Measurements from ENCODE around the gene ZNF621. TPM values are rescaled to one million over a fixed set of nuclear protein-coding genes. Genes with fewer than 3 reads are reported as not detected.

Gene ZNF621
- total RNA-seq, 1 experiment from 2014 or later = 24.9 TPM

DNA sequence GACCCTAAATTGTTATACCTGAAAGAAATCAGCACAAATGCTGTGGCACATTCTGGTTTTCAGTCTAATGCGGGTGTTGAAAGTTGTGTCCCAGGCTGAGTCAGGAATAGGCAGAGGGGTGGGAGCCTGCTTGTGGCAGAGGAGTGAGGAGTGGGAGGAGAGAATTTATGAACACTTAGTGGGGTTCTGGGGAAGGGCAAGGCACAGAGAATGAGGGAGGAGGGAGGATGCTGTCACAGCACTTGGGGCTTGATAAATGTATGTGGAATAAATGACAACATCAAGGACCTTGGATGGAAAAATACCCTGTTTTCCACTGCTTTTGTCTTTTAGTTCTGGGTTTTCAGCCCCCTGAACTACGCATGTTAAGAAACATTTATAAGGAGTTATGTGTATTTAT, 49.3 kb downstream of the ZNF621 start:
- Histone ChIP-seq H3K9me3 (ENCODE audit: control insufficient read depth, insufficient read depth, low read depth, low read length) (no peaks in the 10 kb centered on the region), H3K4me3 (ENCODE audit: low read depth in 2 of 2, low read length in 2 of 2) (no peak overlapping the region), H3K27ac (ENCODE audit: low read length) (no peak overlapping the region), H3K4me1 (ENCODE audit: control insufficient read depth, insufficient read depth, low read length) (no peaks in the 10 kb centered on the region), H3K36me3 (ENCODE audit: control insufficient read depth, insufficient read depth, low read length) (no peaks in the 10 kb centered on the region), H3K27me3 (ENCODE audit: control insufficient read depth, insufficient read depth, low read length) (peaks cover 7% of the 10 kb centered on the region; the same call in 1 of the 2 replicates)
- intact Hi-C loops (cut with micrococcal nuclease; ENCODE audit: unreplicated experiment) (no loop called here), in situ Hi-C loops (cut with HindIII; ENCODE audit: low pct_unique_long_range_greater_than_20kb, low sequenced_read_pairs) (no loop called here)
- ATAC-seq (no peak), DNase-seq (ENCODE audit: low read depth, low spot score) (no peak)
- ChIA-PET POLR2A (no interaction called here), CTCF (no interaction called here)
- no TSS peak for BruUV-seq (replicated peaks)
- TF ChIP-seq, protein P1, sequence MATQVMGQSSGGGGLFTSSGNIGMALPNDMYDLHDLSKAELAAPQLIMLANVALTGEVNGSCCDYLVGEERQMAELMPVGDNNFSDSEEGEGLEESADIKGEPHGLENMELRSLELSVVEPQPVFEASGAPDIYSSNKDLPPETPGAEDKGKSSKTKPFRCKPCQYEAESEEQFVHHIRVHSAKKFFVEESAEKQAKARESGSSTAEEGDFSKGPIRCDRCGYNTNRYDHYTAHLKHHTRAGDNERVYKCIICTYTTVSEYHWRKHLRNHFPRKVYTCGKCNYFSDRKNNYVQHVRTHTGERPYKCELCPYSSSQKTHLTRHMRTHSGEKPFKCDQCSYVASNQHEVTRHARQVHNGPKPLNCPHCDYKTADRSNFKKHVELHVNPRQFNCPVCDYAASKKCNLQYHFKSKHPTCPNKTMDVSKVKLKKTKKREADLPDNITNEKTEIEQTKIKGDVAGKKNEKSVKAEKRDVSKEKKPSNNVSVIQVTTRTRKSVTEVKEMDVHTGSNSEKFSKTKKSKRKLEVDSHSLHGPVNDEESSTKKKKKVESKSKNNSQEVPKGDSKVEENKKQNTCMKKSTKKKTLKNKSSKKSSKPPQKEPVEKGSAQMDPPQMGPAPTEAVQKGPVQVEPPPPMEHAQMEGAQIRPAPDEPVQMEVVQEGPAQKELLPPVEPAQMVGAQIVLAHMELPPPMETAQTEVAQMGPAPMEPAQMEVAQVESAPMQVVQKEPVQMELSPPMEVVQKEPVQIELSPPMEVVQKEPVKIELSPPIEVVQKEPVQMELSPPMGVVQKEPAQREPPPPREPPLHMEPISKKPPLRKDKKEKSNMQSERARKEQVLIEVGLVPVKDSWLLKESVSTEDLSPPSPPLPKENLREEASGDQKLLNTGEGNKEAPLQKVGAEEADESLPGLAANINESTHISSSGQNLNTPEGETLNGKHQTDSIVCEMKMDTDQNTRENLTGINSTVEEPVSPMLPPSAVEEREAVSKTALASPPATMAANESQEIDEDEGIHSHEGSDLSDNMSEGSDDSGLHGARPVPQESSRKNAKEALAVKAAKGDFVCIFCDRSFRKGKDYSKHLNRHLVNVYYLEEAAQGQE (IDR thresholded peaks at IDR 0.05; ENCODE audit: insufficient read depth in 1 of 2, low read depth in 2 of 2, low read length in 1 of 2) = no peak
- TF ChIP-seq, protein P2, sequence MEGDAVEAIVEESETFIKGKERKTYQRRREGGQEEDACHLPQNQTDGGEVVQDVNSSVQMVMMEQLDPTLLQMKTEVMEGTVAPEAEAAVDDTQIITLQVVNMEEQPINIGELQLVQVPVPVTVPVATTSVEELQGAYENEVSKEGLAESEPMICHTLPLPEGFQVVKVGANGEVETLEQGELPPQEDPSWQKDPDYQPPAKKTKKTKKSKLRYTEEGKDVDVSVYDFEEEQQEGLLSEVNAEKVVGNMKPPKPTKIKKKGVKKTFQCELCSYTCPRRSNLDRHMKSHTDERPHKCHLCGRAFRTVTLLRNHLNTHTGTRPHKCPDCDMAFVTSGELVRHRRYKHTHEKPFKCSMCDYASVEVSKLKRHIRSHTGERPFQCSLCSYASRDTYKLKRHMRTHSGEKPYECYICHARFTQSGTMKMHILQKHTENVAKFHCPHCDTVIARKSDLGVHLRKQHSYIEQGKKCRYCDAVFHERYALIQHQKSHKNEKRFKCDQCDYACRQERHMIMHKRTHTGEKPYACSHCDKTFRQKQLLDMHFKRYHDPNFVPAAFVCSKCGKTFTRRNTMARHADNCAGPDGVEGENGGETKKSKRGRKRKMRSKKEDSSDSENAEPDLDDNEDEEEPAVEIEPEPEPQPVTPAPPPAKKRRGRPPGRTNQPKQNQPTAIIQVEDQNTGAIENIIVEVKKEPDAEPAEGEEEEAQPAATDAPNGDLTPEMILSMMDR (IDR thresholded peaks at IDR 0.05) = no peak

DNA sequence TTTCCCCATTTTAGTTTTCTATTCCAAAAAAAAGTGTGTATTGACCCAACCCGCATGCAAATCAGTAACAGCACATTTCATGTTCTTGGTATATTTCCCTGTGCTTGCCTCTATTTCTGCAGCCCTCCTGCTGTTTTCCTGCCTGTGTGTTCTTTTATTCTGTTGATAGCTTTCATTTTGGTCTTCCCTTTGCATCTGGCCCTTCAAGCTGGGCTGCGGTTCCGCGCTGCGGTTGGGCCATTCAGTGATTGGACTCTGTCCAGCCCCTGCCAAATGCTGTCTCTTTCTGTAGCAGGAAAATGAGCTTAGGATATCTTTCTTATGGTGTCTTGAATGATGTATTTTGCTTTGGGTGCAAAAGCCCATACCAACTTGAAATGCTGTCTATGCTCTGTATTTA, 49.9 kb downstream of the ZNF621 start:
- intact Hi-C loops (cut with micrococcal nuclease; ENCODE audit: unreplicated experiment) = no loop called here
- ChIA-PET POLR2A (no interaction called here), CTCF (no interaction called here)
- Histone ChIP-seq H3K9me3 (ENCODE audit: control insufficient read depth, insufficient read depth, low read depth, low read length) (no peaks in the 10 kb centered on the region), H3K27me3 (ENCODE audit: control insufficient read depth, insufficient read depth, low read length) (peaks cover 7% of the 10 kb centered on the region; the same call in 1 of the 2 replicates), H3K27ac (ENCODE audit: low read length) (no peak overlapping the region), H3K4me1 (ENCODE audit: control insufficient read depth, insufficient read depth, low read length) (no peaks in the 10 kb centered on the region), H3K4me3 (ENCODE audit: low read depth in 2 of 2, low read length in 2 of 2) (no peak overlapping the region), H3K36me3 (ENCODE audit: control insufficient read depth, insufficient read depth, low read length) (no peaks in the 10 kb centered on the region)
- no TSS peak for BruUV-seq (replicated peaks)
- TF ChIP-seq POLR2AphosphoS5 (IDR thresholded peaks at IDR 0.05; ENCODE audit: low read depth, low read length) = no peak
- no peak for TF ChIP-seq TCF7L2 (IDR thresholded peaks at IDR 0.05; ENCODE audit: low read depth, low read length)
- no peak for TF ChIP-seq SIN3A (IDR thresholded peaks at IDR 0.05; ENCODE audit: borderline replicate concordance, insufficient read depth, low read depth, low read length)
- TF ChIP-seq, protein P2 (IDR thresholded peaks at IDR 0.05) = no peak
- TF ChIP-seq, protein P1 (IDR thresholded peaks at IDR 0.05; ENCODE audit: insufficient read depth in 1 of 2, low read depth in 2 of 2, low read length in 1 of 2) = no peak
- in situ Hi-C loops (cut with HindIII; ENCODE audit: low pct_unique_long_range_greater_than_20kb, low sequenced_read_pairs) = no loop called here
- DNase-seq (ENCODE audit: low read depth, low spot score) = no peak
- ATAC-seq = no peak
